Esophagus muscularis mucosa (tissue), 4 donors: Measurements from ENCODE around the gene KCNQ2. TPM values are rescaled to one million over a fixed set of nuclear protein-coding genes. Genes with fewer than 3 reads are reported as not detected.
"Not testable (repeated sequence)": the region's sequence is repeated elsewhere in the genome, so short reads cannot be mapped to it uniquely, and the experiment has no call there.

ENCODE experiments used
- DNase-seq: peaks from one replicate; pipeline ENCODE4 v3.0.0-alpha.2; 2017; ENCODE audit errors: extremely low spot score
- H3K27ac ChIP-seq, 4 donors: fragments of 200-600 bp; sonication (generic); replicated peaks in 1 of 4; 1 replicate in 3 of 4; 2 replicates in 1 of 4; pipeline ENCODE4 v1.5.1; 2016 to 2019; ENCODE audit warnings: mild to moderate bottlenecking in 1 of 4
- H3K27me3 ChIP-seq, 4 donors: fragments of 200-600 bp; sonication (generic); one replicate each; pipeline versions ENCODE4 v1.5.1 to v1.6.0; 2016 to 2019
- H3K36me3 ChIP-seq, 4 donors: fragments of 200-600 bp; sonication (generic); one replicate each; pipeline ENCODE4 v1.5.1; 2016 to 2019
- H3K4me1 ChIP-seq, 4 donors: fragments of 200-600 bp; sonication (generic); one replicate each; pipeline ENCODE4 v1.5.1; 2016 to 2019
- H3K4me3 ChIP-seq, 4 donors: fragments of 200-600 bp; sonication (generic); 1 replicate in 2 of 4; 2 replicates in 2 of 4; pipeline ENCODE4 v1.5.1; 2016 to 2019; ENCODE audit warnings: mild to moderate bottlenecking in 4 of 4, moderate library complexity in 1 of 4
- H3K9me3 ChIP-seq, 4 donors: fragments of 200-600 bp; sonication (generic); 1 replicate in 3 of 4; 2 replicates in 1 of 4; pipeline ENCODE4 v1.5.1; 2016 to 2019
- CTCF ChIP-seq, 3 experiments: fragments of 200-600 bp in 2 of 3; fragments of 450-650 bp in 1 of 3; sonication (generic) in 2 of 3; IDR thresholded peaks; one replicate each; pipeline ENCODE4 v1.5.1; 2017 to 2019; ENCODE audit warnings: antibody characterized with exemption in 3 of 3, mild to moderate bottlenecking in 2 of 3, moderate library complexity in 1 of 3
- EP300 ChIP-seq: sonication (generic); formaldehyde crosslinking; IDR thresholded peaks from one replicate; pipeline ENCODE4 v1.6.1; 2017; ENCODE audit warnings: antibody characterized with exemption
- POLR2A ChIP-seq: fragments of 450-650 bp; IDR thresholded peaks from one replicate; pipeline ENCODE4 v1.6.1; 2017; ENCODE audit warnings: antibody characterized with exemption, moderate library complexity, mild to moderate bottlenecking, low read depth
- POLR2AphosphoS5 ChIP-seq, 2 donors: sonication (generic); formaldehyde crosslinking; IDR thresholded peaks; one replicate each; pipeline ENCODE4 v1.6.1; 2017; ENCODE audit warnings: antibody characterized with exemption in 2 of 2
- WGBS: methylation state at CpG from one replicate; pipeline ENCODE4 v1.1.5; 2018; 5-methylcytosine and 5-hydroxymethylcytosine counted together
- intact Hi-C: fragments of 100-400 bp; cut with DNase I; formaldehyde crosslinking; loops from one replicate; pipeline ENCODE4 v1.15.1; 2023
- total RNA-seq, 4 donors: library from RNA; depleted of rRNA; stranded (reverse); fragments of >200 nt; gene quantifications; one replicate each; pipeline versions ENCODE4 v1.1.0 to v1.2.1, GENCODE V29; 2016

Gene KCNQ2
- total RNA-seq, 4 donors from 2014 or later, result 0.11 to 1.6 (median 0.50) TPM; not detected in 1

GRCh38 chr20:63482021-63482587 lies 9.6 kb upstream of the KCNQ2 start:
- H3K27ac ChIP-seq, result no peak overlapping the region

GRCh38 chr20:63481503-63481902 lies 9.0 kb upstream of the KCNQ2 start:
- TF ChIP-seq POLR2A, result no peak
- no peak for TF ChIP-seq CTCF (IDR thresholded peaks at IDR 0.05)
- no peak for TF ChIP-seq POLR2AphosphoS5 (IDR thresholded peaks at IDR 0.05)
- TF ChIP-seq EP300, result no peak
- Histone ChIP-seq H3K4me3 (no peak overlapping the region), H3K9me3 (peaks cover 0 to 8% (median 4%) of the 10 kb centered on the region in 4 donors), H3K27me3 (peaks cover 0 to 100% (median 13%) of the 10 kb centered on the region in 4 donors), H3K27ac (no peak overlapping the region), H3K4me1 (peaks cover 0 to 6% (median 0%) of the 10 kb centered on the region in 4 donors), H3K36me3 (no peaks in the 10 kb centered on the region)
- intact Hi-C loops, result no loop called here
- no peak for DNase-seq
- 53% methylated on average over 9 of the region's 12 CpGs for WGBS

More at GRCh38 chr20:63482021-63482587, 9.6 kb upstream of the KCNQ2 start:
- no peaks in the 10 kb centered on the region for H3K36me3 ChIP-seq
- 52% methylated on average over 9 of the region's 11 CpGs for WGBS
- H3K27me3 ChIP-seq, result peaks cover 0 to 100% (median 13%) of the 10 kb centered on the region in 4 donors
- peaks cover 0 to 9% (median 4%) of the 10 kb centered on the region in 4 donors for H3K9me3 ChIP-seq
- TF ChIP-seq CTCF (IDR thresholded peaks at IDR 0.05), result no peak
- TF ChIP-seq POLR2AphosphoS5 (IDR thresholded peaks at IDR 0.05), result no peak
- no peak for TF ChIP-seq POLR2A
- TF ChIP-seq EP300, result no peak
- H3K4me3 ChIP-seq, result no peak overlapping the region
- peaks cover 0 to 6% (median 0%) of the 10 kb centered on the region in 4 donors for H3K4me1 ChIP-seq
- DNase-seq, result no peak
- intact Hi-C loops, result no loop called here

- H3K9me3 ChIP-seq, H3K4me3 ChIP-seq, intact Hi-C loops, H3K27ac ChIP-seq, H3K36me3 ChIP-seq, H3K4me1 ChIP-seq, DNase-seq: not testable (repeated sequence)
- H3K27me3 ChIP-seq, result peaks cover 0 to 100% (median 20%) of the 10 kb centered on the region in 4 donors
- WGBS, result 67% methylated on average over 31 of the region's 32 CpGs
Observed at GRCh38 chr20:63479695-63480419, 7.4 kb upstream of the KCNQ2 start.

- no peak for DNase-seq
- Histone ChIP-seq H3K4me3 (no peak overlapping the region), H3K4me1 (peaks cover 0 to 6% (median 0%) of the 10 kb centered on the region in 4 donors), H3K27me3 (peaks cover 0 to 100% (median 29%) of the 10 kb centered on the region in 4 donors), H3K9me3 (no peaks in the 10 kb centered on the region), H3K27ac (no peak overlapping the region), H3K36me3 (no peaks in the 10 kb centered on the region)
- intact Hi-C loops, result no loop called here
- no peak for TF ChIP-seq EP300
- no peak for TF ChIP-seq POLR2A
- no peak for TF ChIP-seq POLR2AphosphoS5 (IDR thresholded peaks at IDR 0.05)
- no peak for TF ChIP-seq CTCF (IDR thresholded peaks at IDR 0.05)
- WGBS, result 79% methylated on average over 19 of the region's 34 CpGs
Observed at GRCh38 chr20:63478346-63479302, 6.2 kb upstream of the KCNQ2 start.

GRCh38 chr20:63477944-63478343 lies 5.5 kb upstream of the KCNQ2 start:
- Histone ChIP-seq H3K4me3 (no peak overlapping the region), H3K27me3 (peaks cover 5 to 100% (median 35%) of the 10 kb centered on the region in 4 donors), H3K27ac (no peak overlapping the region), H3K9me3 (no peaks in the 10 kb centered on the region), H3K4me1 (no peaks in the 10 kb centered on the region), H3K36me3 (no peaks in the 10 kb centered on the region)
- WGBS, result 63% methylated on average over 17 of the region's 17 CpGs
- intact Hi-C loops, result no loop called here
- TF ChIP-seq CTCF (IDR thresholded peaks at IDR 0.05) (no peak), EP300 (no peak), POLR2A (no peak), POLR2AphosphoS5 (IDR thresholded peaks at IDR 0.05) (no peak)
- DNase-seq, result no peak
